ENCODE measurements around the gene ANKRD13D. TPM values are rescaled to one million over a fixed set of nuclear protein-coding genes. Genes with fewer than 3 reads are reported as not detected.
A peak's percentile ranks its signal among the peaks of the same experiment; 100 is the strongest.

The ANKRD13D gene
- polyA plus RNA-seq, 1 of the 3 experiments (the other 2 are of a cell fraction) = 50.2 TPM

- TF ChIP-seq SMC3 (IDR thresholded peaks at IDR 0.05; ENCODE audit: low read depth, low read length) (peak; percentile 34; the same call in 1 of the 2 replicates), FOXM1 (IDR thresholded peaks at IDR 0.05; ENCODE audit: low read depth) (peak; percentile 66; the same call in 1 of the 2 replicates), POLR2AphosphoS5 (IDR thresholded peaks at IDR 0.05; ENCODE audit: low read depth, low read length) (peak; percentile 56; the same call in 1 of the 2 replicates), TAF1 (IDR thresholded peaks at IDR 0.05; ENCODE audit: borderline replicate concordance, low read depth, low read length) (peak; percentile 64; the same call in 1 of the 2 replicates), MXI1 (IDR thresholded peaks at IDR 0.05; ENCODE audit: low read depth, low read length) (peak; percentile 30), MEF2A (IDR thresholded peaks at IDR 0.05; ENCODE audit: borderline replicate concordance, low read depth) (no peak), NRF1 (IDR thresholded peaks at IDR 0.05; ENCODE audit: low read depth, low read length) (peak; percentile 86), MAX (IDR thresholded peaks at IDR 0.05; ENCODE audit: low read depth) (peak; percentile 70; the same call in 1 of the 2 replicates), EP300 (IDR thresholded peaks at IDR 0.05; ENCODE audit: borderline replicate concordance in 1 of 2, low read depth in 1 of 2, low read length in 1 of 2) (peak in 1 of 2 experiments; percentile 5; a peak in 1 of 4 replicates), CHD2 (IDR thresholded peaks at IDR 0.05; ENCODE audit: low read length, partially characterized antibody) (no peak), RXRA (IDR thresholded peaks at IDR 0.05; ENCODE audit: borderline replicate concordance, low read depth) (no peak), TCF12 (IDR thresholded peaks at IDR 0.05) (no peak), USF2 (IDR thresholded peaks at IDR 0.05; ENCODE audit: borderline replicate concordance, low read depth, low read length) (no peak), RFX5 (IDR thresholded peaks at IDR 0.05; ENCODE audit: low read length) (no peak), ZBTB33 (IDR thresholded peaks at IDR 0.05; ENCODE audit: borderline replicate concordance, low read depth) (no peak), USF1 (IDR thresholded peaks at IDR 0.05; ENCODE audit: borderline replicate concordance, low read depth) (no peak)
Observed at GRCh38 chr11:67288452-67289225, 464 bp upstream of the ANKRD13D start (continued).

Data from SK-N-SH (cell line).